ENCODE results near the gene PTGDS. TPM values are rescaled to one million over a fixed set of nuclear protein-coding genes. Genes with fewer than 3 reads are reported as not detected.

PTGDS gene
- total RNA-seq, 2 donors from 2014 or later: 13.8 to 22.1 TPM

DNA sequence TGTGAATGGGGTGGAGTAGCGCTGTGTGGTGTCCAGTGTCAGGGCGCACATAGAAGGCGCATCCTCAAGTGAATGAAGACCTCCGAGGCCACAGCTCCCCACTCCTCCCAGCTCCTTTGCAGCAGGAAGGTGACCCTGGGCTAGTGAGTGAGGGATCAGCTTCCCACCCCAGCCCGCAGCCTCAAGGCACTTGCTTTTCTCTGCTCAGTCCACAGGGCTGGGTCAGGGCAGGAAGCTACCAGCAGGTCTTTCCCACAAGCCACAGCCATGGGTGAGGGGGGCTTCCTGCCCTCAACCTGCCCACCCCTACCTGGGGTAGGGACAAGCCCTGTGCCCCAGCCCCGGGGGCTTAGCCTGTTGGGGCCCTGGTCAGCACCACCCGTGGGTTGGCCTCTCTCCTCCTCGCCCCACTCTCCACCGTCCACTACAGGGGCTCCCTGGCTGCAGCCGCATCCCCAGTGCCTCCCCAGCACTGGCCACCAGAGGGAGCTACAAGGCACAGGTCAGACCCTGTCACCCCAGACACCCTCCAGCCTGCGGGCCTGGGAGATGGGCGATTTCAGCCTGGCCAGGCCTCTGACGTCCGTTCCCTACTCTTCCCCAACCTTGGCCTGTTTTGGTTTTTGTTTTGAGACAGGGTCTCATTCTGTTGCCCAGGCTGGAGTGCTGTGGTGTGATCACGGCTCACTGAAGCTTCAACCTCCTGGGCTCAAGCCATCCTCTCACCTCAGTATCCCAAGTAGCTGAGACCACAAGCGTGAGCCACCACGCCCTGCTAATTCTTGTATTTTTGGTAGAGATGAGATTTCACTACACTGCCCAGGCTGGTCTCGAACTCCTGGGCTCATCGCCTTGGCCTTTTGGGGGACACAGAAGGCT lies 52.0 kb downstream of the PTGDS start:
- H3K4me1 Mint-ChIP-seq: no peaks in the 10 kb centered on the region

DNA sequence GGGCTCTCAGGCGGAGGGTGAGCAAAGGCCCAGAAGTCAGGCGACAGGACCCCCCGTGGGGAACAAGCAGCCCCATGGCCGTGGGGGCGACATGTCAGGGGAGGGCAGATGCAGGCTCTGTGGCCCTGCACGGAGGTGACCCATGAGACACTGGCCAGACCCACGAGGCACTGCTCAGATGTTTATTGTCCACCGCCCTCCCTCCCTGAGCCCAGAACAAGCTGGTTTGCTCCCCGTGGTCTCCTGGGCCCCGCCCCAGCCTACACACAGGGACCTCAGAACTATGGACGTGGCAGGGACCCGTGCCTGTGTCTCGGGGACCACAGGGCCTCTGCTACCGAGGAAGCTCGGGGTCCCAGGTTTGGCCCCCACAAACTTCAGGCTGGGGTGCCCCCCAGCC lies 52.7 kb downstream of the PTGDS start:
- no peaks in the 10 kb centered on the region for H3K4me1 ChIP-seq (ENCODE audit: control insufficient read depth, insufficient read depth, low read length)
- H3K9me3 ChIP-seq (ENCODE audit: control insufficient read depth, low read length): no peaks in the 10 kb centered on the region
- H3K27me3 ChIP-seq (ENCODE audit: control insufficient read depth, insufficient read depth, low read length, poor library complexity, severe bottlenecking): peaks cover 20% of the 10 kb centered on the region
- no peak overlapping the region for H3K27ac ChIP-seq (ENCODE audit: low read depth, low read length)
- 91 to 94% methylated on average over 12 to 15 of the region's 15 CpGs for WGBS, 2 experiments (ENCODE audit: insufficient coverage in 1 of 2, insufficient read length in 1 of 2)
- Mint-ChIP-seq H3K9me3 (no peaks in the 10 kb centered on the region), H3K27ac (no peak overlapping the region), H3K27me3 (ENCODE audit: insufficient read depth) (peaks cover 16% of the 10 kb centered on the region), H3K4me1 (no peaks in the 10 kb centered on the region), H3K36me3 (ENCODE audit: low read depth) (no peaks in the 10 kb centered on the region), H3K4me3 (no peak overlapping the region)
- H3K36me3 ChIP-seq (ENCODE audit: control insufficient read depth, insufficient read depth, low read length): no peaks in the 10 kb centered on the region
- no peak overlapping the region for H3K4me3 ChIP-seq (ENCODE audit: low read length)
- TF ChIP-seq, protein P1, sequence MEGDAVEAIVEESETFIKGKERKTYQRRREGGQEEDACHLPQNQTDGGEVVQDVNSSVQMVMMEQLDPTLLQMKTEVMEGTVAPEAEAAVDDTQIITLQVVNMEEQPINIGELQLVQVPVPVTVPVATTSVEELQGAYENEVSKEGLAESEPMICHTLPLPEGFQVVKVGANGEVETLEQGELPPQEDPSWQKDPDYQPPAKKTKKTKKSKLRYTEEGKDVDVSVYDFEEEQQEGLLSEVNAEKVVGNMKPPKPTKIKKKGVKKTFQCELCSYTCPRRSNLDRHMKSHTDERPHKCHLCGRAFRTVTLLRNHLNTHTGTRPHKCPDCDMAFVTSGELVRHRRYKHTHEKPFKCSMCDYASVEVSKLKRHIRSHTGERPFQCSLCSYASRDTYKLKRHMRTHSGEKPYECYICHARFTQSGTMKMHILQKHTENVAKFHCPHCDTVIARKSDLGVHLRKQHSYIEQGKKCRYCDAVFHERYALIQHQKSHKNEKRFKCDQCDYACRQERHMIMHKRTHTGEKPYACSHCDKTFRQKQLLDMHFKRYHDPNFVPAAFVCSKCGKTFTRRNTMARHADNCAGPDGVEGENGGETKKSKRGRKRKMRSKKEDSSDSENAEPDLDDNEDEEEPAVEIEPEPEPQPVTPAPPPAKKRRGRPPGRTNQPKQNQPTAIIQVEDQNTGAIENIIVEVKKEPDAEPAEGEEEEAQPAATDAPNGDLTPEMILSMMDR (conservative IDR thresholded peaks at IDR 0.05): no peak
- DNase-seq: no peak
- H3K9ac ChIP-seq (ENCODE audit: extremely low read depth, low read length, poor library complexity, severe bottlenecking): no peak overlapping the region

More for the DNA sequence above, 52.0 kb downstream of the PTGDS start:
- Mint-ChIP-seq H3K9me3 (no peaks in the 10 kb centered on the region), H3K4me3 (peak overlapping the region; percentile 44), H3K27me3 (ENCODE audit: insufficient read depth) (peaks cover 16% of the 10 kb centered on the region), H3K36me3 (ENCODE audit: low read depth) (no peaks in the 10 kb centered on the region), H3K27ac (no peak overlapping the region)
- DNase-seq: peak; percentile 96
- no peaks in the 10 kb centered on the region for H3K36me3 ChIP-seq (ENCODE audit: control insufficient read depth, insufficient read depth, low read length)
- H3K4me3 ChIP-seq (ENCODE audit: low read length): peak overlapping the region; percentile 81
- TF ChIP-seq, protein P1 (conservative IDR thresholded peaks at IDR 0.05): peak; percentile 93
- H3K27me3 ChIP-seq (ENCODE audit: control insufficient read depth, insufficient read depth, low read length, poor library complexity, severe bottlenecking): peaks cover 17% of the 10 kb centered on the region
- H3K9ac ChIP-seq (ENCODE audit: extremely low read depth, low read length, poor library complexity, severe bottlenecking): no peak overlapping the region
- no peaks in the 10 kb centered on the region for H3K4me1 ChIP-seq (ENCODE audit: control insufficient read depth, insufficient read depth, low read length)
- no peaks in the 10 kb centered on the region for H3K9me3 ChIP-seq (ENCODE audit: control insufficient read depth, low read length)
- no peak overlapping the region for H3K27ac ChIP-seq (ENCODE audit: low read depth, low read length)
- 46 to 51% methylated on average over 17 to 19 of the region's 19 CpGs for WGBS, 2 experiments (ENCODE audit: insufficient coverage in 1 of 2, insufficient read length in 1 of 2)

DNA sequence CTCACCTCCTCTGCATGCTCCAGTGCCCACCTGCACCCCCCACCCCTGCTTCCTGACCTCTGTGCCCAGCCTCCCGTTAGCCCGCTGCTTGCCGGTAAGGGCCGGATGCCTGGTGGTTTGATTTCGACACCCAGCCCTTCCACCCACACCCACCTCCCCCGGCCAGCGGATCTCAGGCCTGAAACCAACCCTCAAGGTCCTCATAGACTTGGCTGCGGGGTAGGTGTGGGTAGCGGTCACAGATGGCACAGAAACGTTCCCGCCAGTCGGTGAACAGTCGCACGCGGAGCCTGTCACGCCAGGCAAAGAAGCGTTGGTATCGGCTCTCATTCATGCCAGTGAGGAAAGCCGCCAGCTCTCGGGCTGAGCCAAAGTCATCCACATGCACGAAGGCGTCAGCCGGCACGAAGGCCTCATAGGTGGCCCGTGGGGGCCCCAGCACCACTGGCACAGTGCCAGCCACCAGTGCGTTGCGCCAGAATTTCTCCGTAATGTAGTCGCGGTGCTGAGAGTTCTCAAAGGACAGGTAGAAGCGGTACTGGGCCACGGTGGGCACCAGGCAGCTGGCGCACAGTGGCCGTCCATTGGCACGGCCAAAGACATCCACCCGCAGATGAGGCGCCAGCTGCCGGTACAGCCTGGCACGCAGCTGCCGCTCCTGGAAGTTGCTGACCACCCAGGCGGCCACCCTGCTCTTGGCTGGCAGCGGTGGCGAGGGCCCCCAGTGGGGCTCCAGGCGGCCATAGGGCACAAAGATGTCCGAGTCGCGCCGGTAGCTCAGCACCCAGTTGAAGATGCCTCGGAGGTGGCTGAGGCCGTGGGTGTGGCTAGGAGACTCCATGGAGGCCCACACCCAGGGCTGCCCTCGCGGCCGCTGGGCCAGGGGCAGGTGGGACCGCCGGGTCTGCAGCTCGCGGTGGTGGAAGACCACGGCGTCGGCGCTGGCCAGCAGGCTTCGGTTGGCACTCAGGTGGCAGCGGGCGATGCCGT lies 53.5 kb downstream of the PTGDS start:
- Mint-ChIP-seq H3K27me3 (ENCODE audit: insufficient read depth) (peaks cover 16% of the 10 kb centered on the region), H3K27ac (no peak overlapping the region), H3K4me3 (no peak overlapping the region), H3K4me1 (no peaks in the 10 kb centered on the region), H3K9me3 (no peaks in the 10 kb centered on the region), H3K36me3 (ENCODE audit: low read depth) (no peaks in the 10 kb centered on the region)
- Histone ChIP-seq H3K36me3 (ENCODE audit: control insufficient read depth, insufficient read depth, low read length) (no peaks in the 10 kb centered on the region), H3K9ac (ENCODE audit: extremely low read depth, low read length, poor library complexity, severe bottlenecking) (no peak overlapping the region), H3K9me3 (ENCODE audit: control insufficient read depth, low read length) (no peaks in the 10 kb centered on the region), H3K4me1 (ENCODE audit: control insufficient read depth, insufficient read depth, low read length) (no peaks in the 10 kb centered on the region), H3K27me3 (ENCODE audit: control insufficient read depth, insufficient read depth, low read length, poor library complexity, severe bottlenecking) (peaks cover 20% of the 10 kb centered on the region), H3K27ac (ENCODE audit: low read depth, low read length) (no peak overlapping the region), H3K4me3 (ENCODE audit: low read length) (no peak overlapping the region)
- no peak for DNase-seq
- TF ChIP-seq, protein P1 (conservative IDR thresholded peaks at IDR 0.05): no peak
- 94 to 96% methylated on average over 49 to 65 of the region's 65 CpGs for WGBS, 2 experiments (ENCODE audit: insufficient coverage in 1 of 2, insufficient read length in 1 of 2)

Data from endodermal cell (in vitro differentiated cells).